NCI-H1436 (cell line): ENCODE measurements around the gene CLEC4M.

Experiments used
- DNase-seq: peaks from one replicate; lab custom pipeline; 2025; lab: John Stamatoyannopoulos, UW

The CLEC4M gene, protein sequence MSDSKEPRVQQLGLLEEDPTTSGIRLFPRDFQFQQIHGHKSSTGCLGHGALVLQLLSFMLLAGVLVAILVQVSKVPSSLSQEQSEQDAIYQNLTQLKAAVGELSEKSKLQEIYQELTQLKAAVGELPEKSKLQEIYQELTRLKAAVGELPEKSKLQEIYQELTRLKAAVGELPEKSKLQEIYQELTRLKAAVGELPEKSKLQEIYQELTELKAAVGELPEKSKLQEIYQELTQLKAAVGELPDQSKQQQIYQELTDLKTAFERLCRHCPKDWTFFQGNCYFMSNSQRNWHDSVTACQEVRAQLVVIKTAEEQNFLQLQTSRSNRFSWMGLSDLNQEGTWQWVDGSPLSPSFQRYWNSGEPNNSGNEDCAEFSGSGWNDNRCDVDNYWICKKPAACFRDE

GRCh38 chr19:7762719-7763293 is at the start of gene CLEC4M:
Gene CLEC4M, plus strand, starts transcription at chr19:7763243. Its CDS starts 24 bp downstream, at chr19:7763267.
- no peak for DNase-seq

DNA sequence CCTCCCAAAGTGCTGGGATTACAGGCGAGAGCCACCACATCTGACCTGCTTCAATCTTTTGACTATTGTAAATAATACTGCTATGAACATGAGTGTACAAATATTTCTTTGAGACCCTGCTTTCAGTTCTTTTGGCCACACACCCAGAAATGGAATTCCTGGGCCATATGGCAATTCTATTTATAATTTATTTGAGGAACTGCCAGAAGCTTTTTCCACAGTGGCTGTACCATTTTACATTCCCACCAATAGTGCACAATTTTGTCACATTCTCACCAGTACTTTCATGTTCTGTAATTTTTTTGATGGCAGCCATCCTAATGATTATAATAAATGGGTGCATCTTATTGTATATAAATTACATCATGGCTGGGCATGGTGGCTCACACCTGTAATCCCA is 47.4 kb upstream of the CLEC4M start:
- no peak for DNase-seq

- DNase-seq: no peak
These were observed 46.3 kb upstream of the CLEC4M start for GRCh38 chr19:7716762-7717161.

DNA sequence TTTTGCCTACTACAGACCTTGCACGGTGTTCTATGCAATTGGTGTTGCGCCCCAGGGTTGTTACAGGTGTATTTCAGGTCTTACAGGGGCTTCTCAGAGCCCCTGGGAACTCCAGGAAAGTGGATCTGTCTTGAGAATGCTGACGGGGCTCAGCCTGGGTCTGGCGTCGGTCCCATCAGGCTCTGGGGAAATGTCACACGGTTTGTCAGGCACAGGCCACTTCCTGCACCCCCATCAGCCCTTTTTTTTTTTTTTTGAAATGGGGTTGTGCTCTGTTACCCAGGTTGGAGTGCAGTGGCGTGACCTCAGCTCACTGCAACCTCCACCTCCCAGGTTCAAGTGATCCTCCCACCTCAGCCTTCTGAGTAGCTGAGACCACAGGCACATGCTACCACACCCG is 44.4 kb upstream of the CLEC4M start:
- no peak for DNase-seq

DNA sequence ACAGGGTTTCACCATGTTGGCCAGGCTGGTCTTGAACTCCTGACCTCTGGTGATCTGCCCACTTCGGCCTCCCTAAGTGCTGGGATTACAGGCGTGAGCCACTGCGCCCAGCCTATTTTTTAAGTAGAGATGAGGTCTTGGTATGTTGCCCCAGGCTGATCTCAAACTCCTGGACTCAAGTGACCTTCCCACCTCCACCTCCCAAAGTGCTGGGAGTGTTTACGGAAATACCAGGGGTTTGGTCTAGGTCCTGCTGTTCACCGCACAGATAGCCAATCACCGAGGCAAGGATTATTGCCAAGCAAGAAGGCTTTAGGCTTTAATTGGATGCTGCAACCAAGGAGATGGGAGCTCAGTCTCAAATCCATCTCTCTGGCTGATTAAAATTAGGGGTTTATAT is 42.7 kb upstream of the CLEC4M start:
- no peak for DNase-seq

DNA sequence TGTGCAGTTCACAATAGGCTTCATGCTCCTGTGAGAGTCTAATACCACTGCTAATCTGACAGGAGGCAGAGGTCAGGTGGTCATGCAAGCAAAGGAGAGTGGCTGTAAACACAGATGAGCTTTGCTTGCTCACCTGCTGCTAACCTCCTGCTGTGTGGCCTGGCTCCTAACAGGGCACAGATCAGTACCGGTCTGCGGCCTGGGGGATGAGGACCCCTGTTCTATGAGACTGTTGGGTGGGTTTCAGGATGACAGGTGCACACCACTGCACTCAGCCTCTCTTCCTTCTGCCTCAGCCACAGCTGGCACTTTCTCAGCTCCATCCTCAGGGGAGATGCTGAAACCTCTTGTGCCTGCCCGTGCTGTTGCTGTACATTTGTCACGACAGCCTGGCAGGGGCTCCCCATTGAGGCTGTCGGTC is 40.8 kb upstream of the CLEC4M start:
- no peak for DNase-seq

GRCh38 chr19:7725791-7726190 is 37.3 kb upstream of the CLEC4M start:
- DNase-seq: no peak

DNA sequence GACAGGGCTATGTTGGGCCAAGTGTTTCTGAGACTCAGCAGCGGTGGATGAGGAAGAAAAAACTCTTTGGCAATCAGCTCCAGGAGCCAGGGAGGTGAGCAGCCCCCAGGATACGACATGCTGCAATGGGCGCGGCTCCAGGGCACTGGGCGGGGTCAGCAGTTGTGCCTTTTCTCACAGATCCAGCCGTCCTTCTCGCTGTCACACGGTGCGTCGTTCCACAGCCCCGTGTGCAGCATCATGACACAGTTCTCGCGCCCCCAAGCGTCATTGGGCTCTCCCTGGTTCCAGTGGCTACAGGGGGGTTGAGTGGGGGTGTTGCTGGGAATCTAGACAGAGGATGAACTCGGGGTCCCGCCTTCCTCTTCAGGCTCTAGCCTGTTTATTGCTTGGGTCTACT is 33.8 kb upstream of the CLEC4M start:
- no peak for DNase-seq

GRCh38 chr19:7729831-7730285 is 33.2 kb upstream of the CLEC4M start:
- DNase-seq: no peak

- no peak for DNase-seq
These were observed 32.5 kb upstream of the CLEC4M start for GRCh38 chr19:7730286-7731217.

GRCh38 chr19:7731218-7731595 is 31.8 kb upstream of the CLEC4M start:
- DNase-seq: no peak

DNA sequence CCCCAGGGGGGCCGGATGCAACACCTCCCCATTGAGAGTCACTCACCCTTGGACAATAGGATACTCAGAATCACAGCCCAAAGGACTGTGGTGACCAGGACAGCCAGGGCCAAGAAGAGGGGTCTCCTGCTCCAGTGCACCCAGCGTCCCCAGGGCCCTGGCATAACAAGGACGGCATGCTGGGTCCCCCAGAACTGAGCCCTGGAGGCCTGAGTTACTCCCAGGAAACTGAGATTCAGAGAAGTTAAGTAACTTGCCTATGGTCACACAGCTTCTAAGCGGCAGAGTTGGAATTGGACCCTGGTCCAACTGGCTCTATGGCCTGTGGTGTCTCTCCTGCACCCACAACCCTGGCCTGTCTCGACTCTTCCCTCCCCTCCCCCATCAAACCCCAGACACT is 31.4 kb upstream of the CLEC4M start:
- no peak for DNase-seq

DNA sequence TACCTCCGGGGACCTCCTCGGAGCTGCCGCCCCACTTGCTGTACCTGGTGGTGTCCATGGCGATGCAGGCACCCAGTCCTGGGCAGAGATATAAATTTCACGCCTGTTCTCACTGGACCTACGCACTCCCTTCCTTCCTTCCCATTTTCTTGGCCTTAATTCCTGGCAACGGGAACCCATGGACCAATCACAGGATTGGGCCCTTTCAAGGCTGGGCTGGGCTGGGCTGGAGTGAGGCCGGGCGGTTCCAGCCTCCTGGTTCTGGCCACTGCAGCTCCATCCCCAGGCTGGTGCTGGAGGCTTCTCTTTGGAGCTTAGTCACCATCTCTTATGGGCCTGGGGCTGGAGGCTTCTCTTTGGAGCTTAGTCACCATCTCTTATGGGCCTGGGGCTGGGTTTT is 31.0 kb upstream of the CLEC4M start, which contains the start of gene CLEC4G:
CLEC4G (minus strand) TSS at position 66 of the 400 bp plus-strand sequence; CDS start at position 58, 8 bp downstream.
- no peak for DNase-seq

DNA sequence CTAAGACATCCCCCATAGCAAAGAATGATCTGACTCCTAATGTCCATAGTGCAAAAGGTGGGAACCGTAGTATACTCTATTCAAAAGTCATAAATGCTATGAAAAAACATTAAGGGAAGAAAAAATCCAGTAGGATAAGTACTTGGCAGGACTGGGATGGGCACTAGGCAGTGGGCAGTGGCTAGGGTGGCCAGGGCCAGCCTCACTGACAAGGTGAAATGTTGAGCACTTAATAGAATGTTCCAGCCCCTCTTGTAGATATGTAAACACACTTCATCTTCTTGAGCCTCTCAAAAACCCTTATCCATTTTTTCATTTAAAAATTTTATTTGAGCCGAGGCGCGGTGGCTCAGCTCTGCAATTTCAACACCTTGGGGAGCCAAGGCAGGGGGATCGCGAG is 29.7 kb upstream of the CLEC4M start:
- DNase-seq: no peak

DNA sequence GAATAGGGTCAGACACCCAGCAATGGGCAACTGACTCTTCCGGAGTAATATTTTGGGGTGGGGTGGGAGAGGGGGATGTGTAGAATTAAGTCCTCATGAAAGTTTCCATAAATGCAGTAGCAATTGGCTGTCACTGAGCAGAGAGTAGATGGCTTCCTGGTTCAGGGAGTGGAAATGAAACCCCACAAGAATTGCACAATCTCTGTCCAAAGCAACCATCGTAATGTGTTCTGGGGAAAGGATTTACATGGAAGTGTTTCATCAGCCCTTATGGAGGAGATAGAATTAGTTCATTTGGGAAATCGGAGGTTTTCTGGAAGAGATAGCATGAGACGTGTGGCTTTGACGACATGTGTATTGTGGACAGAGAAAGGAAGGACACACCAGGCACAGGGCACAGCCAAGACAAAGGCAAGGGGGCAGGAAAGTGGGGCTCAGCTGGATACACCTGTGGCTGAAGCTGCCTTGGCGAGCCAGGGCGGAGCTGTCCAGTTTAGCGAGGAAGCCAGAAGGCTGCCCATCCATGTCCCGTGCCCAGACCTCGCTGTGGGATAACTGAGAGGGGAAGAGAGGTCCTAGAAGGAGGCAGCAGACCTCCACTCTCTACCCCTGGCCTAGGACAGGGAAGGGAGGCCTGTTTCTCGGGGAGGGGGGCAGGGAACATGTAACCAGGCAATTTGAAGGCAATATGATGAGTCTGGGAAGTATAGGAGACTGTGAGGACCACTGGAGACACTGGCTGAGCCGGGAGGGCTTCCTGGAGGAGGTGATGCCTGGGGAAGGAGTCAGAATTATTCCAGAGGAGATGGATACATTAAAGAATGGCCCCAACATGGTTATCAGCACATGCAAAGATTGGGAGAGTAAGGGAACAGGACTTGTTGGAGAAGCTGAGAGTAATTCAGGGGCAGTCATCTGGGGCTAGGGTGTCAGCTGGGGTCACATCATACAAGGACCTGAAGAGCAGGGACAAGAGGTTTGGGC is 28.5 kb upstream of the CLEC4M start:
- no peak for DNase-seq

DNA sequence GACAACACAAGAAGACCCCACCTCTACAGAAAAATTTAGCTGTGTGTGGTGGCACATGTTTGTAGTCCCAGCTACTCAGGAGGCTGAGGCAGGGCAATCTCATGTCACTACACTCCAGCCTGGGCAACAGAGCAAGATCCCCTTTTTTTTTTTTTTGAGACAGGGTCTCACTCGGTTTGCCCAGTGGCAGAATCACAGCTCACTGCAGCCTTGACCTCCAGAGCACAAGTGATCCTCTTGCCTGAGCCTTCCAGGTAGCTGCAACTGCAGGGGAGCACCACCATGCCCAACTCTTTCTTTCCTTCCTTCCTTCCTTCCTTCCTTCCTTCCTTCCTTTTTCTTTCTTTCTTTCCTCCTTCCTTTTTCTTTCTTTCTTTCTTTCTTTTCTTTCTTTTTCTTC is 26.9 kb upstream of the CLEC4M start:
- no peak for DNase-seq

DNA sequence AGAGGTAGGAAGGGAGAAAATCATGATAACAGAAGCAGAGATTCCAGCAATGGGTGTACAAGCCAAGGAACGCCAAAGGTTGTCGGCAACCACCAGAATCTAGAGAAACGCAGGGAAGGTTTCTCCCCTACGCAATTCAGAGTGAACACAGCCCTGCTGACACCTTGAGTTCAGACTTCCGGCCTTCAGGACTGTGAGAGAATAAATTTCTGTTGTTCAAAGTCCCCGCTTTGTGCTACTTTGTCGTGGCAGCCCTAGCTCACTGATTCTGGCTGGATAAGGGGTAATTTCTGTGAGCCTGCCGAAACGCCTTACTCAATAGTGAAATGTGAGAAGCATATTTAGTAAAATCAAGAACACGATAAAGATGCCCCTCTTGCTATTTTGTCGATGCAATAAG is 25.8 kb upstream of the CLEC4M start:
- no peak for DNase-seq

GRCh38 chr19:7738023-7738422 is 25.0 kb upstream of the CLEC4M start:
- no peak for DNase-seq

DNA sequence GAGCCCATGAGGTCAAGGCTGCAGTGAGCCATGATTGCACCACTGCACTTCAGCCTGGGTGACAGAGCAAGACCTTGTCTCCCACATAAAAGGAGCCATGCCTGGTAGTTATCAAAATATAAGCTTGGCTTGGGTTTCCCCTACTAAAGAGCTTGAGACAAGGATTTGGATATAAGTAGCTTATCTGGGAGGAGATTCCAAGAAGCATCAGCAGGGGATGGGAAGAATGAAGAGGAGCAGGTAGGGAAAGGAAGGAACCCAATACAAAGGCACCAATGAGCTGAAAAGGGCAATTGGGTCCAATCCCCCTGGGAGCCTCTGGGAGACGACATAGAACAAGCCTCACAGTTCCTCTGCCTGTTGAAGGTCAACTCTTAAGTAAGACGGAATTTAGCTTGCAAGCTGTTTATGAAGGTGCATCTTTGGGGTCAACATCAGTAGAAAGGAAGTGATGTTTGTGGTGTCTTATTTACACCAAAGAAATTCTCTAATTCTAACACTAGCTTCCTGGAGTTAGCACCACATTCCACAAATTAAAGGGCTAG is 23.8 kb upstream of the CLEC4M start:
- DNase-seq: no peak

DNA sequence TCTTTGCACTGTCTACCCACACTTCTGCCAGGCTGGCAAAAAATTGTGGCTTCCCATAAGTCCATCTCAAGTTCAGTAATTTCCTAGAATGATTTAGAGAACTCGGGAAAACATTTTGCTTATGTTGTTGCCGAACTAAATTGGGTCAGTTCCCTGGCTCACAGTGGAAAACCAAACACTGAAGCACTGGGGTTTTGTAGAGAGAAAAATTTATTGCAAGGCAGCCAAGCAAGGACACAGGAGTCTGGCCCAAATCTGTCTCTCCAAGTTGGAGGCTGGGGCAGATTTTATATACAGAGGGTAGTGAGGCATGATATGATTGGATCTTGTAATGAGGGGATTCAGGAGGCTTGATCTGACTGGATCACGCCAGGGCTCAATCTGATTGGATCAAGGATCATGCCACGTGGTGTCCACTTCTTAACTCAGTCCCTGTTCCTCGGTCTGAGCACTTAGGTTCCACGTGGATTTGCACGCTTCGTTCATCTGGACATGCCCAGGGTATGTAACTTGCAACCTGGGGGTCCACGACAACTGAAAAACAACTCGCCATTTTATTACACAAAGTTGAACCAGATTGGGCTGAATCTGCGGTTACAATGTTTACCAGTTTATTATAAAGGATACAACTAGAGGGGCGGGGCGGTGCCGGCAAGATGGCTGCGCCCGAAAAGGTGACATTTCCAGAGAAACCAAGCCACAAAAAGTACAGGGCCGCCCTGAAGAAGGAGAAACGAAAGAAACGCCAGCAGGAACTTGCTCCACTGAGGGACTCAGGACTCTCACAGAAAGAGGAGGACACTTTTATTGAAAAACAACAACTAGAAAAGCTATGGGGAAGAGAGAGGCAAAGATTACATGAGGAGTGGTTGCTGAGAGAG is 23.0 kb upstream of the CLEC4M start:
- no peak for DNase-seq
